DOHH2 (cell line): ENCODE measurements around the gene KIF16B.

Experiments
- CTCF ChIP-seq: fragments of 200-600 bp; sonication (generic); IDR thresholded peaks from one replicate; pipeline ENCODE4 v1.5.1; 2014; ENCODE audit warnings: antibody characterized with exemption, mild to moderate bottlenecking, low read depth, low read length; ENCODE audit not compliant: poor library complexity, severe bottlenecking
- EZH2phosphoT487 ChIP-seq: fragments of 200-600 bp; sonication (generic); IDR thresholded peaks from 2 replicates; pipeline ENCODE4 v1.6.1; 2017; ENCODE audit warnings: borderline replicate concordance, mild to moderate bottlenecking, antibody characterized with exemption, low read length, moderate library complexity, mixed read lengths

GRCh38 chr20:16428112-16428511 is 145.1 kb downstream of the KIF16B start:
- TF ChIP-seq EZH2phosphoT487 (no peak), CTCF (no peak)
